Neural cell (in vitro differentiated cells): ENCODE measurements around the gene MEIOB. TPM values are rescaled to one million over a fixed set of nuclear protein-coding genes. Genes with fewer than 3 reads are reported as not detected.
"Not testable (repeated sequence)": the region's sequence is repeated elsewhere in the genome, so short reads cannot be mapped to it uniquely, and the experiment has no call there.

ENCODE experiments used
- H2AFZ ChIP-seq: fragments of 200-600, 300-800 bp; sonication (generic), shearing (Covaris generic); 2 replicates; pipeline ENCODE4 v1.6.0; 2014; ENCODE audit warnings: low read depth, mild to moderate bottlenecking, antibody characterized with exemption, low read length, moderate library complexity
- H3F3A ChIP-seq: fragments of 200-600 bp; shearing (Covaris generic); 2 replicates; pipeline ENCODE4 v1.6.1; 2016; ENCODE audit warnings: mild to moderate bottlenecking, moderate library complexity, mixed read lengths, antibody characterized with exemption, low read length; ENCODE audit not compliant: insufficient read depth, poor library complexity, severe bottlenecking
- H3K27ac ChIP-seq: fragments of 200-600, 300-800 bp; sonication (generic), shearing (Covaris generic); 2 replicates; pipeline ENCODE4 v1.5.1; 2014; ENCODE audit warnings: mild to moderate bottlenecking, low read length, moderate library complexity
- H3K27me3 ChIP-seq: fragments of 300-800, 200-600 bp; sonication (generic), shearing (Covaris generic); 2 replicates; pipeline ENCODE4 v1.6.0; 2014; ENCODE audit warnings: mild to moderate bottlenecking, low read depth, low read length, moderate library complexity; ENCODE audit not compliant: insufficient read depth
- H3K36me3 ChIP-seq: fragments of 300-800, 200-600 bp; sonication (generic), shearing (Covaris generic); 2 replicates; pipeline ENCODE4 v1.5.1; 2014; ENCODE audit warnings: mild to moderate bottlenecking, antibody characterized with exemption, low read length, moderate library complexity; ENCODE audit not compliant: insufficient read depth
- H3K4me2 ChIP-seq: fragments of 300-800, 200-600 bp; sonication (generic), shearing (Covaris generic); 2 replicates; pipeline ENCODE4 v1.6.0; 2014; ENCODE audit warnings: mild to moderate bottlenecking, low read length
- H3K4me3 ChIP-seq: fragments of 300-800, 200-600 bp; sonication (generic), shearing (Covaris generic); 2 replicates; pipeline ENCODE4 v1.5.1; 2014; ENCODE audit warnings: mild to moderate bottlenecking, low read length, moderate library complexity
- H3K79me2 ChIP-seq: fragments of 200-600 bp; shearing (Covaris generic); replicated peaks from 2 replicates; pipeline ENCODE4 v1.6.0; 2014; ENCODE audit warnings: mild to moderate bottlenecking, low read length, moderate library complexity; ENCODE audit not compliant: insufficient read depth
- H3K9ac ChIP-seq: fragments of 300-800, 200-600 bp; sonication (generic), shearing (Covaris generic); 2 replicates; pipeline ENCODE4 v1.6.1; 2016; ENCODE audit warnings: mild to moderate bottlenecking, low read length, mixed read lengths
- H3K9me2 ChIP-seq: fragments of 200-600 bp; shearing (Covaris generic); 2 replicates; pipeline ENCODE4 v1.6.1; 2016; ENCODE audit warnings: mild to moderate bottlenecking, low read length, mixed read lengths; ENCODE audit not compliant: insufficient read depth
- H3K9me3 ChIP-seq: fragments of 200-600, 300-800 bp; sonication (generic), shearing (Covaris generic); 2 replicates; pipeline ENCODE4 v1.6.1; 2016; ENCODE audit warnings: mild to moderate bottlenecking, mixed run types, low read length, moderate library complexity, mixed read lengths
- H4K20me1 ChIP-seq: fragments of 200-600 bp; shearing (Covaris generic); 2 replicates; pipeline ENCODE4 v1.6.1; 2016; ENCODE audit warnings: mild to moderate bottlenecking, mixed run types; ENCODE audit not compliant: insufficient read depth
- EP300 ChIP-seq: fragments of 450-650 bp; conservative IDR thresholded peaks from 2 replicates; pipeline ENCODE4 v1.6.1; 2014; ENCODE audit warnings: antibody characterized with exemption, mild to moderate bottlenecking, moderate library complexity; ENCODE audit not compliant: poor library complexity, severe bottlenecking
- EZH2 ChIP-seq: fragments of 200-600, 300-800 bp; shearing (Covaris generic), sonication (generic); IDR thresholded peaks from 2 replicates; pipeline ENCODE4 v1.6.1; 2014; ENCODE audit warnings: antibody characterized with exemption, low read length, borderline replicate concordance, mild to moderate bottlenecking; ENCODE audit not compliant: insufficient read depth, poor library complexity, severe bottlenecking
- MXI1 ChIP-seq: fragments of 450-650 bp; conservative IDR thresholded peaks from 2 replicates; pipeline ENCODE4 v1.6.1; 2014; ENCODE audit warnings: antibody characterized with exemption, mild to moderate bottlenecking; ENCODE audit not compliant: poor library complexity, severe bottlenecking
- POLR2AphosphoS5 ChIP-seq: IDR thresholded peaks from 2 replicates; pipeline ENCODE4 v1.6.1; 2012
- RAD21 ChIP-seq: fragments of 450-650 bp; conservative IDR thresholded peaks from 2 replicates; pipeline ENCODE4 v1.6.1; 2014; ENCODE audit warnings: antibody characterized with exemption, mild to moderate bottlenecking, moderate library complexity
- SMC3 ChIP-seq: fragments of 450-650 bp; conservative IDR thresholded peaks from 2 replicates; pipeline ENCODE4 v1.6.1; 2014; ENCODE audit warnings: antibody characterized with exemption, mild to moderate bottlenecking, moderate library complexity; ENCODE audit not compliant: poor library complexity
- TAF1 ChIP-seq: IDR thresholded peaks from 2 replicates; pipeline ENCODE4 v1.6.1; 2012; ENCODE audit warnings: low read depth
- polyA plus RNA-seq: library from polyadenylated mRNA; depleted of rRNA; stranded (reverse); fragments of >200 nt; gene quantifications from 2 replicates; pipeline ENCODE4 v1.2.3, GENCODE V29; 2014
- TF ChIP-seq, protein P1 (sequence below): fragments of 450-650 bp; IDR thresholded peaks from 2 replicates; pipeline ENCODE4 v1.5.1; 2014; ENCODE audit warnings: antibody characterized with exemption, mild to moderate bottlenecking, moderate library complexity; ENCODE audit not compliant: poor library complexity, severe bottlenecking
- TF ChIP-seq, protein P2 (sequence below): IDR thresholded peaks from 2 replicates; pipeline ENCODE4 v1.6.1; 2012; ENCODE audit warnings: borderline replicate concordance

The MEIOB gene
- polyA plus RNA-seq, 1 donor from 2014 or later = not detected

DNA sequence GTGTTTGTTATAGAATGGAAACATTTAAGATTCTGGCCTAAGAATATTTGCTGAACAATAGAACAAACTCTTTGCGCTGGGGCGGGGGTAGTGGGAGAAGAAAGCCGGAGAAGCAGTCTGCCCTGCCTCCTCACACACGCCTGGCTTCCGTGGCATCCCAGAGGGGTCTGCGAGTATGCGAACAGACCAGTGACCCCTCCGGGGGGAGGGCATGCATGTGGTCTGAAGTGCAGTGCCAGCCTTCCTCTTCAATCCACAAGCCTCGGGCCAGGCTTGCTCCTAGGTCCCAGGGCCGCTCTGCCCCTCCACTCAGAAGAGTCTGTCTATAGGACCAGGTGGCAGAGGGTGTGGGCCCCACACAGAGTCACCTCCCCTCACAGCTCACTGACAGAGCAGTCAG, 64.3 kb downstream of the MEIOB start:
- Histone ChIP-seq H3K9ac (no peak overlapping the region), H3K9me3 (no peaks in the 10 kb centered on the region), H3F3A (no peaks in the 10 kb centered on the region), H2AFZ (no peak overlapping the region), H3K4me3 (no peak overlapping the region), H3K27ac (no peak overlapping the region), H3K27me3 (no peaks in the 10 kb centered on the region), H4K20me1 (no peaks in the 10 kb centered on the region), H3K36me3 (no peaks in the 10 kb centered on the region), H3K79me2 (no peaks in the 10 kb centered on the region), H3K9me2 (no peaks in the 10 kb centered on the region), H3K4me2 (no peak overlapping the region)
- TF ChIP-seq EP300 (no peak), SMC3 (no peak), RAD21 (no peak), TAF1 (no peak), EZH2 (no peak), POLR2AphosphoS5 (no peak), MXI1 (no peak)
- TF ChIP-seq, protein P1, sequence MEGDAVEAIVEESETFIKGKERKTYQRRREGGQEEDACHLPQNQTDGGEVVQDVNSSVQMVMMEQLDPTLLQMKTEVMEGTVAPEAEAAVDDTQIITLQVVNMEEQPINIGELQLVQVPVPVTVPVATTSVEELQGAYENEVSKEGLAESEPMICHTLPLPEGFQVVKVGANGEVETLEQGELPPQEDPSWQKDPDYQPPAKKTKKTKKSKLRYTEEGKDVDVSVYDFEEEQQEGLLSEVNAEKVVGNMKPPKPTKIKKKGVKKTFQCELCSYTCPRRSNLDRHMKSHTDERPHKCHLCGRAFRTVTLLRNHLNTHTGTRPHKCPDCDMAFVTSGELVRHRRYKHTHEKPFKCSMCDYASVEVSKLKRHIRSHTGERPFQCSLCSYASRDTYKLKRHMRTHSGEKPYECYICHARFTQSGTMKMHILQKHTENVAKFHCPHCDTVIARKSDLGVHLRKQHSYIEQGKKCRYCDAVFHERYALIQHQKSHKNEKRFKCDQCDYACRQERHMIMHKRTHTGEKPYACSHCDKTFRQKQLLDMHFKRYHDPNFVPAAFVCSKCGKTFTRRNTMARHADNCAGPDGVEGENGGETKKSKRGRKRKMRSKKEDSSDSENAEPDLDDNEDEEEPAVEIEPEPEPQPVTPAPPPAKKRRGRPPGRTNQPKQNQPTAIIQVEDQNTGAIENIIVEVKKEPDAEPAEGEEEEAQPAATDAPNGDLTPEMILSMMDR = no peak
- TF ChIP-seq, protein P2, sequence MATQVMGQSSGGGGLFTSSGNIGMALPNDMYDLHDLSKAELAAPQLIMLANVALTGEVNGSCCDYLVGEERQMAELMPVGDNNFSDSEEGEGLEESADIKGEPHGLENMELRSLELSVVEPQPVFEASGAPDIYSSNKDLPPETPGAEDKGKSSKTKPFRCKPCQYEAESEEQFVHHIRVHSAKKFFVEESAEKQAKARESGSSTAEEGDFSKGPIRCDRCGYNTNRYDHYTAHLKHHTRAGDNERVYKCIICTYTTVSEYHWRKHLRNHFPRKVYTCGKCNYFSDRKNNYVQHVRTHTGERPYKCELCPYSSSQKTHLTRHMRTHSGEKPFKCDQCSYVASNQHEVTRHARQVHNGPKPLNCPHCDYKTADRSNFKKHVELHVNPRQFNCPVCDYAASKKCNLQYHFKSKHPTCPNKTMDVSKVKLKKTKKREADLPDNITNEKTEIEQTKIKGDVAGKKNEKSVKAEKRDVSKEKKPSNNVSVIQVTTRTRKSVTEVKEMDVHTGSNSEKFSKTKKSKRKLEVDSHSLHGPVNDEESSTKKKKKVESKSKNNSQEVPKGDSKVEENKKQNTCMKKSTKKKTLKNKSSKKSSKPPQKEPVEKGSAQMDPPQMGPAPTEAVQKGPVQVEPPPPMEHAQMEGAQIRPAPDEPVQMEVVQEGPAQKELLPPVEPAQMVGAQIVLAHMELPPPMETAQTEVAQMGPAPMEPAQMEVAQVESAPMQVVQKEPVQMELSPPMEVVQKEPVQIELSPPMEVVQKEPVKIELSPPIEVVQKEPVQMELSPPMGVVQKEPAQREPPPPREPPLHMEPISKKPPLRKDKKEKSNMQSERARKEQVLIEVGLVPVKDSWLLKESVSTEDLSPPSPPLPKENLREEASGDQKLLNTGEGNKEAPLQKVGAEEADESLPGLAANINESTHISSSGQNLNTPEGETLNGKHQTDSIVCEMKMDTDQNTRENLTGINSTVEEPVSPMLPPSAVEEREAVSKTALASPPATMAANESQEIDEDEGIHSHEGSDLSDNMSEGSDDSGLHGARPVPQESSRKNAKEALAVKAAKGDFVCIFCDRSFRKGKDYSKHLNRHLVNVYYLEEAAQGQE = no peak

DNA sequence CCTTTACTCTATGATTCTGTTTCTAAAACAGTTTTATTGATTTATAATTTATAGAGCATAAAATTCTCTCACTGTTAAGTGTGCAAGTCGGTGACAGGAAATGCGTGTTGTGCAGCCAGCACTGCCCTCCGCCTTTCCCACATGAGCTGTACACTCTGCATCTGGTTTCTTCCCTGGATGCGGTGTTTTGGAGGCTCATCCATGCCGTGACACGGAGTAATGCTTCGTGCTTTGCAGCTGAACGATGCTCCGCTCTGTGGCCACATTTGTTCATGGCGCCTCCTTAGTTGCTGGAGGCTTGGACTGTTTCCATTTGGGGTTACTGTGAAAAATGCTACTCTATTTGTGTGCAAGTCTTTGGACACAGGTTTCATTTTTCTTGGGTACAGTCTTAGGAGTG, 71.3 kb downstream of the MEIOB start:
- H3K9ac ChIP-seq = no peak overlapping the region
- no peaks in the 10 kb centered on the region for H3K36me3 ChIP-seq
- no peaks in the 10 kb centered on the region for H3K27me3 ChIP-seq
- no peaks in the 10 kb centered on the region for H3K79me2 ChIP-seq
- no peaks in the 10 kb centered on the region for H4K20me1 ChIP-seq
- no peaks in the 10 kb centered on the region for H3K9me3 ChIP-seq
- H3F3A ChIP-seq = no peaks in the 10 kb centered on the region
- H2AFZ ChIP-seq = no peak overlapping the region
- no peaks in the 10 kb centered on the region for H3K9me2 ChIP-seq
- H3K27ac ChIP-seq = no peak overlapping the region
- H3K4me2 ChIP-seq = no peak overlapping the region
- TF ChIP-seq POLR2AphosphoS5 (no peak), EP300 (no peak), MXI1 (no peak), SMC3 (no peak), TAF1 (no peak), RAD21 (no peak), EZH2 (no peak)
- TF ChIP-seq, protein P1 = no peak
- TF ChIP-seq, protein P2 = no peak
- no peak overlapping the region for H3K4me3 ChIP-seq

DNA sequence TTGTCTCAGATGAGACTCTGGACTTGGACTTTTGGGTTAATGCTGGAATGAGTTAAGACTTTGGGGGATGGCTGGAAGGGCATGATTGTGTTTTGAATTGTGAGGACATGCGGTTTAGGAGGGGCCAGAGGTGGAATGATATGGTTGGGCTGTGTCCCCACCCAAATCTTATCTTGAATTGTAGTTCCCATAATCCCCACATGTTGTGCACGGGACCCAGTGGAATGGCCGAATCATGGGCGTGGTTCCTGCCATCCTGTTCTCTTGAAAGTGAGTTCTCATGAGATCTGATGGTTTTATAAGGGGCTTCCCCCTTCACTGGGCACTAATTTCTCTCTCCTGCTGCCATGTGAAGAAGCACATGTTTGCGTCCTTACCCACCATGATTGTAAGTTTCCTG, 72.7 kb downstream of the MEIOB start:
- H3K4me3 ChIP-seq, H3F3A ChIP-seq, H3K79me2 ChIP-seq, H3K4me2 ChIP-seq, H2AFZ ChIP-seq, H3K9ac ChIP-seq, H4K20me1 ChIP-seq, H3K9me2 ChIP-seq, H3K27me3 ChIP-seq, H3K9me3 ChIP-seq, H3K27ac ChIP-seq, H3K36me3 ChIP-seq: not testable (repeated sequence)
